Lower lobe of right lung (tissue), 2 donors: ENCODE results near the gene CD248. TPM values are rescaled to one million over a fixed set of nuclear protein-coding genes. Genes with fewer than 3 reads are reported as not detected.

ENCODE experiments used
- ATAC-seq, 2 donors: fragments of 200-7000 bp; cut with Tn5 transposase; one replicate each; pipeline ENCODE4 v1.9.1; 2020 to 2022; ENCODE audit warnings: mild to moderate bottlenecking in 2 of 2, moderate library complexity in 2 of 2
- DNase-seq: peaks from one replicate; pipeline ENCODE4 v3.0.0-alpha.2; 2020
- H3K27ac ChIP-seq: fragments of 200-600 bp; one replicate; pipeline ENCODE4 v1.8.0; 2022
- H3K27me3 ChIP-seq: fragments of 200-600 bp; one replicate; pipeline ENCODE4 v1.8.0; 2022; ENCODE audit warnings: low read depth
- H3K36me3 ChIP-seq: fragments of 200-600 bp; one replicate; pipeline ENCODE4 v1.8.0; 2022; ENCODE audit warnings: mild to moderate bottlenecking
- H3K4me1 ChIP-seq: fragments of 200-600 bp; one replicate; pipeline ENCODE4 v1.8.0; 2022
- H3K4me3 ChIP-seq: fragments of 200-600 bp; one replicate; pipeline ENCODE4 v1.8.0; 2022; ENCODE audit warnings: mild to moderate bottlenecking
- H3K9me3 ChIP-seq: fragments of 200-600 bp; one replicate; pipeline ENCODE4 v1.8.0; 2022
- intact Hi-C: fragments of 100-400 bp; cut with DNase I; formaldehyde crosslinking; loops from one replicate; pipeline ENCODE4 v1.11.0; 2022
- total RNA-seq: library from RNA; stranded (reverse); fragmentation: NEBNext Ultra II Directional; extraction: Animal tissue kit (Norgen Biotek cat#: 25700); gene quantifications from one replicate; pipeline ENCODE4 v1.2.1, GENCODE V29; 2021
- TF ChIP-seq, protein P1 (sequence below): fragments of 200-600 bp; IDR thresholded peaks from one replicate; pipeline ENCODE4 v1.8.0; 2022; ENCODE audit warnings: antibody characterized with exemption, mild to moderate bottlenecking
- donor health status: DM: no; HTN: yes; CAD: no; lungs with severe emphysema.

The CD248 gene
- total RNA-seq, 1 donor from 2014 or later, result 28.7 TPM

DNA sequence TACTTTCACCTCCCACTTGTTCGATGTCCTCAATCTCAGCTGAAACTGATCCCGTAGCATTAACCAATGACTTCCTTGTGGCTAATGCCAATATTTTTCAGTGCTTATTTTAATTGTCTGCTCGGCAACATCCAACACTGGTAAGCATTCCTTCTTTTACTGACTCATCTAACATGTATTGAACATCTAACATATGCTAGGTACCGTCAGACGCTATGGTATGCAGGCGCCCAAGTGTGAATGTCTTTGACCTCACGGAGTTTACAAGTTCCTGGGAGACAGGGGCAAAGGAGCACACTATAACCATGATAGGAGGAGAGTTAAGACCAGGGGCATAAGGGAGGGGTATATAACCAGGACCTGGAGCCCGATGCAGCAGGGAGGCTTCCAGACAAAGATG, 26.3 kb upstream of the CD248 start:
- ATAC-seq, result no peak
- Histone ChIP-seq H3K4me3 (no peak overlapping the region), H3K27ac (no peak overlapping the region), H3K4me1 (peaks cover 39% of the 10 kb centered on the region), H3K36me3 (peaks cover 44% of the 10 kb centered on the region), H3K9me3 (no peaks in the 10 kb centered on the region), H3K27me3 (no peaks in the 10 kb centered on the region)
- intact Hi-C loops, result no loop called here
- DNase-seq, result peak; percentile 8
- TF ChIP-seq, protein P1, sequence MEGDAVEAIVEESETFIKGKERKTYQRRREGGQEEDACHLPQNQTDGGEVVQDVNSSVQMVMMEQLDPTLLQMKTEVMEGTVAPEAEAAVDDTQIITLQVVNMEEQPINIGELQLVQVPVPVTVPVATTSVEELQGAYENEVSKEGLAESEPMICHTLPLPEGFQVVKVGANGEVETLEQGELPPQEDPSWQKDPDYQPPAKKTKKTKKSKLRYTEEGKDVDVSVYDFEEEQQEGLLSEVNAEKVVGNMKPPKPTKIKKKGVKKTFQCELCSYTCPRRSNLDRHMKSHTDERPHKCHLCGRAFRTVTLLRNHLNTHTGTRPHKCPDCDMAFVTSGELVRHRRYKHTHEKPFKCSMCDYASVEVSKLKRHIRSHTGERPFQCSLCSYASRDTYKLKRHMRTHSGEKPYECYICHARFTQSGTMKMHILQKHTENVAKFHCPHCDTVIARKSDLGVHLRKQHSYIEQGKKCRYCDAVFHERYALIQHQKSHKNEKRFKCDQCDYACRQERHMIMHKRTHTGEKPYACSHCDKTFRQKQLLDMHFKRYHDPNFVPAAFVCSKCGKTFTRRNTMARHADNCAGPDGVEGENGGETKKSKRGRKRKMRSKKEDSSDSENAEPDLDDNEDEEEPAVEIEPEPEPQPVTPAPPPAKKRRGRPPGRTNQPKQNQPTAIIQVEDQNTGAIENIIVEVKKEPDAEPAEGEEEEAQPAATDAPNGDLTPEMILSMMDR, result no peak

DNA sequence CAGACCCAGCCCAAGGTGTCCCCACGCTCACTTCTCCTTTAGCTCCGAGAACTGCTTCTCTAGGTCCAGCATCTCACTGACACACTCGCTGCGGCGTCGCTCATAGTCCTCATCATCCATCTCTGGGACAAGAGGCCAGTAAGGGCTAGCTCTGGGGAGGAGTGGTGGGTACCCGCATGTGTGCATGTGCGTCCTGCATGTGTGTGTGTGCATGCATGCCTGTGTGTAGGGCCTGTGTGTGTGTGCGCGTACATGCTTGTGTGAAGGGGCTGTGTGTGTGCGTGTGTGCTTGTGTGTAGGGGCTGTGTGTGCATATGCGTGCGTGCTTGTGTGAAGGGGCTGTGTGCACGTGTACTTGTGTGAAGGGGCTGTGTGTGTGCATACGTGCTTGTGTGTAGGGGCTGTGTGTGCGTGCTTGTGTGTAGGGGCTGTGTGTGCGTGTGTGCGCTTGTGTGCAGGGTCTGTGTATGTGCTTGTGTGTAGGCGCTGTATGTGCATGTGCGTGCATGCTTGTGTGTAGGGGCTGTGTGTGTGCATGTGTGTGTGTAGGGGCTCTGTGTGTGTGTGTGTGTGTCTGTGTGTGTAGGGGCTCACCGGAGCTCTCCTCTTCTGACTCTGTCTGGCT, 24.8 kb upstream of the CD248 start:
- peaks cover 57% of the 10 kb centered on the region for H3K36me3 ChIP-seq
- no peaks in the 10 kb centered on the region for H3K27me3 ChIP-seq
- no peak overlapping the region for H3K27ac ChIP-seq
- H3K9me3 ChIP-seq, result no peaks in the 10 kb centered on the region
- DNase-seq (peak; percentile 39), ATAC-seq (no peak)
- TF ChIP-seq, protein P1, result no peak
- H3K4me3 ChIP-seq, result no peak overlapping the region
- intact Hi-C loops, result no loop called here
- peaks cover 39% of the 10 kb centered on the region for H3K4me1 ChIP-seq

DNA sequence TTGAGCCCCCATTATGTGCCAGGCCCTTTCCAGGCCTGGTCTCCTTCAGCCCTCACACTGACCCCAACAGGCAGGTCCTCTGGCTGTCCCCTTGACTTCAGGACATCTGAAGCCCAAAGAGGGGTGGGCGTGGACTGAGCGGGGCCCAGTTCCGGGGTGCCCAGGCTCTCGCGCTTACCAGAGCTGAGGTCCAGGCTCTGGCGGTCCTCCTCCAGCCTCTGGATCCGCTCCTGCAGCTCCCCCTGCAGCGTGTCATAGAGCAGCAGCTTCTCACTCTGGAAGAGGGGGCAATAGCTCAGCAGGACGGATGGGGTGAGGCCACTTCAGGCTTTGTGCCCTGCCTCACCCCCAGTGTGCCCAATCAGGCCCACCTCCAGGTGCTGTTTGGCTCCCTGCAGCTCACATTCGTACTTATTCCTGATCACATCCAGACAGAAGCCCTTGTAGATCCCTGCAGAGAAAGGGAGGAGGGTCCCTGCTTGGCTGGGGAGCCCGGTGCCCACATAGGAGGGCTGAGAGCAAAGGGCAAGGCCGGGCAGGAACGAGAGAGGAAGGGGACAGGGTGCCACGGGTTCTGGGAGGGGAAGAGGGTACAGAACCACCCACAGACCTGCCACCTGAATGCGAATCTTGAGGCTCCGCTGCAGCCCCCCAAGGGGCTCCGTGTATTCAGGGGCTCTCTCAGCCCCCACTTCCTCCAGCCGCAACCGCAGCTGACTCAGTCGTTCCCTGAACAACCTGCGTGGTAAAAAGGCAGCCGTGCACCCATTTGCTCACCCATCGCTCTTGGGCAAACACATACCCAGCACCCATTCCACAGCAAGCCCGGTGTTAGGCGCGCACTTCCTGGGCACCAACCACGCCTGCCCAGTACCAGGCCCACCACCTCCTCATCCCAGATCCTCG, 24.0 kb upstream of the CD248 start:
- Histone ChIP-seq H3K4me3 (no peak overlapping the region), H3K4me1 (peaks cover 39% of the 10 kb centered on the region), H3K9me3 (no peaks in the 10 kb centered on the region), H3K27me3 (no peaks in the 10 kb centered on the region), H3K27ac (no peak overlapping the region), H3K36me3 (peaks cover 57% of the 10 kb centered on the region)
- TF ChIP-seq, protein P1, result no peak
- no peak for ATAC-seq
- DNase-seq, result peak; percentile 29
- intact Hi-C loops, result no loop called here

DNA sequence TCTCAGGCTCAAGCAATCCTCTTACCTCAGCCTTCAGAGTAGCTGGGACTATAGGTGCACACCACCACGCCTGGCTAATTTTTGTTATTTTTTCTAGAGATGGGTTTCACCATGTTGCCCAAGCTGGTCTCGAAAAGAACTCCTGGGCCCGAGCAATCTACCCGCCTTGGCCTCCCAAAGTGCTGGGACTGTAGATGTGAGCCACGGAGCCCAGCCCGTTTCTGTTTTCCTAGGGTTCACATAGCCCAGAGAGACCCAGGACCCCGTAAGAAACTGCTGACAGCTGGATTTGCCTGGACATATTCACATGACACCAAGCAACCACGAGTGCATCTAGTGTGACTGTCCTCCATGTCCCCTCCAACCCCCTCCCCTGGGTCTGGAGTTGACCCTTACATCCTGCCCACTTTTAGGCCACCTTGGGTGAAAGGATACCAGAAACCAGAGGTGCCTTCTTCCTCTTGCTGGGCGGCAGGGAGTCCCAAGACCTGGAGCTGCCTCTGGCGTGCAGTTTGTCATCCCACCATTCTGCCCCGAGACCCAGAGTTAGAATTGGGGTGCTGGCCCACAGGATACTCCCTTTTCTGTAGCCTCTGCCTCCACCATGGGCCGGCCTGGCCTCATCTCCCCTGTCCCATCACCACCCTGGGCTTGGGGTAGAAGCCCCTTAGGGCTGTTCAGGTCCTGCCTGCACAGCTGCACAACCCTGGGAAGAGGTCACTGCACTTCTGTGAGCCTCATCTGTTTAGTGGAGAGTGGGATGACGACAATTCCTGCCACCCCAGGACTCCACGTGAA, 23.0 kb upstream of the CD248 start:
- no peak overlapping the region for H3K4me3 ChIP-seq
- no peaks in the 10 kb centered on the region for H3K27me3 ChIP-seq
- no peak for ATAC-seq
- H3K4me1 ChIP-seq, result peaks cover 40% of the 10 kb centered on the region
- DNase-seq, result peak; percentile 39
- H3K9me3 ChIP-seq, result no peaks in the 10 kb centered on the region
- intact Hi-C loops, result no loop called here
- H3K27ac ChIP-seq, result no peak overlapping the region
- TF ChIP-seq, protein P1, result no peak
- H3K36me3 ChIP-seq, result peaks cover 57% of the 10 kb centered on the region

DNA sequence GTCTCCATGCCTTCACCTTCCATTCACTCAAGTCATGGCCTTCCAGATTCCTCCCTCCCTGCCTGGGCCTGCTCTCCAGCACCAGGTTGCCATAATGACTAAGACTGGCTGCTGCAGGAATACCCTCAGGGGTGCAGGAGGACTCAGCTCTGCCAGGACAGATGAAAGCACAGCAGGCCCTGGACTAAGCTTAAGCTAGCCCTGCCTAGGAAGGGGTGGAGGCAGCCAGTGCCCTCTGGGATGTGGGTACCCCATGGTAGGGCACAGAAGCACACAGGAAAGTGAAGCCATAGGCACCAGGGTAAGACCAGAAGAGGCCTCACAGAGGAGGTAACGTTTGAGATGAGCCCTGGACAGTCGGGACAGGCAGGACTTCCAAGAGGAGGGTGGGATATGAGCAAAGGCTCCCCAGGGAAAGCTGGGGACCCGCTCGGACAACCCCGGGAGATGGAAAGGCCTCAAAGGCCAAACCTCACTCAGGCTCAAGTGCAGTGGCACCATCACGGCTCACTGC, 22.4 kb upstream of the CD248 start:
- intact Hi-C loops, result no loop called here
- ATAC-seq (no peak), DNase-seq (peak; percentile 30)
- Histone ChIP-seq H3K36me3 (peaks cover 57% of the 10 kb centered on the region), H3K9me3 (no peaks in the 10 kb centered on the region), H3K27ac (no peak overlapping the region), H3K27me3 (no peaks in the 10 kb centered on the region), H3K4me1 (peaks cover 42% of the 10 kb centered on the region), H3K4me3 (no peak overlapping the region)
- TF ChIP-seq, protein P1, result no peak
